ENCODE results near the gene ZNF662. TPM values are rescaled to one million over a fixed set of nuclear protein-coding genes. Genes with fewer than 3 reads are reported as not detected.

The ZNF662 gene
- total RNA-seq, 1 experiment from 2014 or later, result not detected

DNA sequence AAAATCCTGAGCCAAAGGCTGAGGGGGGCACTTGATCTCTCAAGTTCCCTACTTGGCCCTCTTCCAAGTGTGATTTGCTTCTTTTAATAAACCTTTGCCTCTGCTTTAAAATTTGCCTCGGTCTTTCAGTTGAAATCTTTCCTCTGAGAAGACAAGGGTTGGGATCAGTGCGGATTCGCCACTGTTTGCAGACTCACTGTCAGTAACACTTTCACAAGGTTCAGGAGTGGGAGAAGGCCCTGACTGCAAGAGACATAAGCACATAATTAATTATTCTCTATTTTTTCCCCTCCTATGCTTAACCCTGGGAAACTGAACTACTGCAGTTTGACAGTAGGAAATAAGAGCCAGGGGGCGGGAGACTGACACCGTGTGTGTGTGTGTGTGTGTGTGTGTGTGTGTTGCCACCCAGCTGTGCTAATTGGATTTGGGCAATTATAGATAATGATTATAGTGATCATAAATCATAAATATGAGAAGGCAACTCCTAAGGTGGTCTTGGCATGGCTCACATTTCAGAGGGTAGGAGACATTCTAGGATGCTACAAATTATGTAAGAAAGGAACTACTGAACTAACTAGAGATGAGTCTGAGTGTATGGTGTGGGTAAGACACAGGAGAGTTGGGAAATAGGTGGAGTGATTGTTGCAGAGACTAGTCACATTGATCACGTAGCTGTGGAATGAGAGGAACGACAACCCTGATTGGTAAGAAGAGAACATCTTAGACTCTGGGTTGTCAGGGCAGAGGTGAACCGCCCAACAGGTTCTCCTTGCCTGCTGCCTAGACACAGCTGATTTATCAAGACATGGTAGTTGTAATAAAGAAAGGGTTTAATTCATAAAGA is 5.5 kb upstream of the ZNF662 start:
- H3K27ac Mint-ChIP-seq, result peak overlapping the region in 1 of 3 experiments; percentile 28; a peak in 1 of 7 replicates
- Histone ChIP-seq H4K20me1 (ENCODE audit: control insufficient read depth, insufficient read depth, insufficient read length) (no peaks in the 10 kb centered on the region), H3T11ph (ENCODE audit: low read length) (no peak overlapping the region), H3K27ac (ENCODE audit: insufficient read length, low read depth, low read length) (no peak overlapping the region), H3K9me3 (ENCODE audit: control insufficient read depth, low read depth, low read length) (no peaks in the 10 kb centered on the region), H3K23ac (ENCODE audit: insufficient read length, low read depth, low read length) (no peak overlapping the region), H3K56ac (ENCODE audit: insufficient read length, low read depth, low read length) (no peak overlapping the region), H4K8ac (replicated peaks; ENCODE audit: insufficient read length, low read depth, low read length) (no peak overlapping the region), H2AFZ (ENCODE audit: low read length) (no peak overlapping the region), H3K14ac (ENCODE audit: insufficient read depth, low read length) (no peak overlapping the region), H3K79me2 (ENCODE audit: insufficient read depth, low read length) (no peaks in the 10 kb centered on the region), H4K91ac (ENCODE audit: insufficient read length, low read depth, low read length) (no peak overlapping the region), H3K4me2 (ENCODE audit: insufficient read depth, insufficient read length, low read length) (no peak overlapping the region), H2BK5ac (ENCODE audit: insufficient read length, low read length) (no peak overlapping the region), H3K9ac (ENCODE audit: extremely low read depth, insufficient read length, low read length) (no peak overlapping the region), H2AK5ac (ENCODE audit: insufficient read length, low read length) (no peak overlapping the region), H3K4me1 (ENCODE audit: insufficient read depth, low read length) (no peaks in the 10 kb centered on the region; the same call in 1 of the 2 replicates), H3K79me1 (ENCODE audit: insufficient read depth, low read depth, low read length, poor library complexity, severe bottlenecking) (no peaks in the 10 kb centered on the region), H2BK120ac (ENCODE audit: low read depth, low read length, poor library complexity, severe bottlenecking) (no peak overlapping the region), H3K23me2 (ENCODE audit: insufficient read length, low read depth, low read length, poor library complexity, severe bottlenecking) (no peaks in the 10 kb centered on the region), H3K18ac (ENCODE audit: insufficient read length, low read depth, low read length) (no peak overlapping the region), H2BK20ac (ENCODE audit: low read depth, low read length, poor library complexity, severe bottlenecking) (no peak overlapping the region), H4K5ac (ENCODE audit: insufficient read length, low read depth, low read length) (no peak overlapping the region), H3K4ac (ENCODE audit: low read depth, low read length) (no peak overlapping the region), H2BK12ac (ENCODE audit: insufficient read length, low read depth, low read length) (no peak overlapping the region), H3K27me3 (ENCODE audit: insufficient read depth, low read length) (no peaks in the 10 kb centered on the region), H2BK15ac (ENCODE audit: low read depth, low read length) (no peak overlapping the region)
- TF ChIP-seq, protein P1, sequence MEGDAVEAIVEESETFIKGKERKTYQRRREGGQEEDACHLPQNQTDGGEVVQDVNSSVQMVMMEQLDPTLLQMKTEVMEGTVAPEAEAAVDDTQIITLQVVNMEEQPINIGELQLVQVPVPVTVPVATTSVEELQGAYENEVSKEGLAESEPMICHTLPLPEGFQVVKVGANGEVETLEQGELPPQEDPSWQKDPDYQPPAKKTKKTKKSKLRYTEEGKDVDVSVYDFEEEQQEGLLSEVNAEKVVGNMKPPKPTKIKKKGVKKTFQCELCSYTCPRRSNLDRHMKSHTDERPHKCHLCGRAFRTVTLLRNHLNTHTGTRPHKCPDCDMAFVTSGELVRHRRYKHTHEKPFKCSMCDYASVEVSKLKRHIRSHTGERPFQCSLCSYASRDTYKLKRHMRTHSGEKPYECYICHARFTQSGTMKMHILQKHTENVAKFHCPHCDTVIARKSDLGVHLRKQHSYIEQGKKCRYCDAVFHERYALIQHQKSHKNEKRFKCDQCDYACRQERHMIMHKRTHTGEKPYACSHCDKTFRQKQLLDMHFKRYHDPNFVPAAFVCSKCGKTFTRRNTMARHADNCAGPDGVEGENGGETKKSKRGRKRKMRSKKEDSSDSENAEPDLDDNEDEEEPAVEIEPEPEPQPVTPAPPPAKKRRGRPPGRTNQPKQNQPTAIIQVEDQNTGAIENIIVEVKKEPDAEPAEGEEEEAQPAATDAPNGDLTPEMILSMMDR (conservative IDR thresholded peaks at IDR 0.05), result no peak
- H3K4me3 Mint-ChIP-seq, result no peak overlapping the region
- peaks cover 4% of the 10 kb centered on the region; the same call in 1 of the 2 replicates for H3K27me3 Mint-ChIP-seq (ENCODE audit: low read depth)
- no CpG with 5 or more reads among the region's 8 CpGs for WGBS (ENCODE audit: extremely low coverage, insufficient read length, low lambda C conversion rate)
- peaks cover 17% of the 10 kb centered on the region in 2 experiments for H3K4me1 Mint-ChIP-seq
- no peak for DNase-seq
- H3K9me3 Mint-ChIP-seq, result peaks cover 2 to 8% of the 10 kb centered on the region in 2 experiments; a peak in 4 of 5 replicates
- H3K36me3 Mint-ChIP-seq (ENCODE audit: insufficient read depth in 1 of 3, low read depth in 3 of 3), result peaks cover 0 to 3% (median 0%) of the 10 kb centered on the region in 3 experiments; a peak in 3 of 7 replicates

Measured in H9 (cell line).